ENCODE results near the gene SCARF2.

DNA sequence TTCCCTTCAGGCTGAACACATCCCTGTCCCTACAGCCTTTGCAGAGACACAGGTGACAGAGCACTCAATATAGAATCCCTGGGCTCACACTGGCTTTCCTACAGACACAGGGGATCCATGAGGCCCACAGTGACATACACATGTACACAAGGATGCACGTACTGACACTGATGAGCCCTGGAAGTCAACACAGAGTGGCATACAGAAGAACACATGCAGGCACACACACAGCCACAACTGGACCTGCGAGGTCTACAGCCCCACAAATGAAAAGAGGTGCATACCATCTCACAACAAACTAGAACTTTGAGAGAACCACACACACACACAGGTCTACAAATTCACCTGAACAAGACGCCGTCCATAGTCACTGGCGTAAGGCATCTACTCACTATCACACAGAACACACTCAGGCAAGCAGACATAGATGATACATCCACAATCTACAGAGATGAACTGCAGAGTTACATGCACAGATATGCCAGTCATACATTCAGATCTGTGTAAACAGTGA lies 47.2 kb downstream of the SCARF2 start:
- TF ChIP-seq, protein P1, sequence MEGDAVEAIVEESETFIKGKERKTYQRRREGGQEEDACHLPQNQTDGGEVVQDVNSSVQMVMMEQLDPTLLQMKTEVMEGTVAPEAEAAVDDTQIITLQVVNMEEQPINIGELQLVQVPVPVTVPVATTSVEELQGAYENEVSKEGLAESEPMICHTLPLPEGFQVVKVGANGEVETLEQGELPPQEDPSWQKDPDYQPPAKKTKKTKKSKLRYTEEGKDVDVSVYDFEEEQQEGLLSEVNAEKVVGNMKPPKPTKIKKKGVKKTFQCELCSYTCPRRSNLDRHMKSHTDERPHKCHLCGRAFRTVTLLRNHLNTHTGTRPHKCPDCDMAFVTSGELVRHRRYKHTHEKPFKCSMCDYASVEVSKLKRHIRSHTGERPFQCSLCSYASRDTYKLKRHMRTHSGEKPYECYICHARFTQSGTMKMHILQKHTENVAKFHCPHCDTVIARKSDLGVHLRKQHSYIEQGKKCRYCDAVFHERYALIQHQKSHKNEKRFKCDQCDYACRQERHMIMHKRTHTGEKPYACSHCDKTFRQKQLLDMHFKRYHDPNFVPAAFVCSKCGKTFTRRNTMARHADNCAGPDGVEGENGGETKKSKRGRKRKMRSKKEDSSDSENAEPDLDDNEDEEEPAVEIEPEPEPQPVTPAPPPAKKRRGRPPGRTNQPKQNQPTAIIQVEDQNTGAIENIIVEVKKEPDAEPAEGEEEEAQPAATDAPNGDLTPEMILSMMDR (IDR thresholded peaks at IDR 0.05): no peak
- no peak for TF ChIP-seq POLR2A (IDR thresholded peaks at IDR 0.05)

Measured in lower leg skin (tissue), 3 donors.